HEK293 (cell line): ENCODE results near the gene MGAT4A.

Source experiments
- BCL11A ChIP-seq: fragments of 450-650 bp; formaldehyde crosslinking; IDR thresholded peaks from 2 replicates; pipeline ENCODE4 v1.5.1; 2016; ENCODE audit warnings: low read depth, missing biosample characterization, missing genetic modification characterization
- GLI4 ChIP-seq: fragments of 450-650 bp; formaldehyde crosslinking; IDR thresholded peaks from 2 replicates; pipeline ENCODE4 v1.5.1; 2016; ENCODE audit warnings: missing biosample characterization, missing genetic modification characterization
- KLF7 ChIP-seq: fragments of 450-650 bp; formaldehyde crosslinking; IDR thresholded peaks from 2 replicates; pipeline ENCODE4 v1.5.1; 2016; ENCODE audit warnings: missing biosample characterization, missing genetic modification characterization, borderline replicate concordance
- SCRT2 ChIP-seq: fragments of 450-650 bp; formaldehyde crosslinking; IDR thresholded peaks from 2 replicates; pipeline ENCODE4 v1.5.1; 2016; ENCODE audit warnings: missing biosample characterization, missing genetic modification characterization
- SETDB1 ChIP-seq: IDR thresholded peaks from one replicate; pipeline ENCODE4 v1.6.1; 2017; ENCODE audit warnings: mild to moderate bottlenecking, low read length, moderate library complexity, mixed read lengths; ENCODE audit not compliant: insufficient read length
- SP2 ChIP-seq: fragments of 450-650 bp; formaldehyde crosslinking; IDR thresholded peaks from 2 replicates; pipeline ENCODE4 v1.5.1; 2016; ENCODE audit warnings: missing biosample characterization, missing genetic modification characterization
- ZFP3 ChIP-seq: fragments of 450-650 bp; formaldehyde crosslinking; IDR thresholded peaks from 2 replicates; pipeline ENCODE4 v1.5.1; 2016; ENCODE audit warnings: low read depth, missing biosample characterization, missing genetic modification characterization
- ZFP69B ChIP-seq: fragments of 450-650 bp; formaldehyde crosslinking; IDR thresholded peaks from 2 replicates; pipeline ENCODE4 v1.5.1; 2016; ENCODE audit warnings: missing biosample characterization, missing genetic modification characterization
- ZNF184 ChIP-seq: fragments of 450-650 bp; IDR thresholded peaks from 2 replicates; pipeline ENCODE4 v1.5.1; 2018; ENCODE audit warnings: missing biosample characterization, mild to moderate bottlenecking, missing genetic modification characterization
- ZNF221 ChIP-seq: fragments of 450-650 bp; formaldehyde crosslinking; IDR thresholded peaks from 2 replicates; pipeline ENCODE4 v1.5.1; 2017; ENCODE audit warnings: missing biosample characterization, missing genetic modification characterization, borderline replicate concordance
- ZNF223 ChIP-seq: fragments of 450-650 bp; formaldehyde crosslinking; IDR thresholded peaks from 2 replicates; pipeline ENCODE4 v1.5.1; 2016; ENCODE audit warnings: missing biosample characterization, missing genetic modification characterization
- ZNF341 ChIP-seq: fragments of 450-650 bp; formaldehyde crosslinking; IDR thresholded peaks from 2 replicates; pipeline ENCODE4; 2016; ENCODE audit warnings: low read depth, missing biosample characterization, missing genetic modification characterization
- ZNF510 ChIP-seq: fragments of 450-650 bp; formaldehyde crosslinking; IDR thresholded peaks from 2 replicates; pipeline ENCODE4 v1.5.1; 2018; ENCODE audit warnings: mild to moderate bottlenecking, missing genetic modification characterization, missing biosample characterization; ENCODE audit not compliant: insufficient replicate concordance
- ZNF549 ChIP-seq: fragments of 450-650 bp; IDR thresholded peaks from 2 replicates; pipeline ENCODE4 v1.5.1; 2018; ENCODE audit warnings: missing biosample characterization, missing genetic modification characterization, mild to moderate bottlenecking, inconsistent platforms, moderate library complexity
- ZNF658 ChIP-seq: fragments of 450-650 bp; formaldehyde crosslinking; IDR thresholded peaks from 2 replicates; pipeline ENCODE4; 2016; ENCODE audit warnings: missing biosample characterization, missing genetic modification characterization
- ZNF664 ChIP-seq: fragments of 450-650 bp; formaldehyde crosslinking; IDR thresholded peaks from 2 replicates; pipeline ENCODE4 v1.5.1; 2016; ENCODE audit warnings: missing biosample characterization, missing genetic modification characterization
- ZNF670 ChIP-seq: fragments of 450-650 bp; formaldehyde crosslinking; IDR thresholded peaks from 2 replicates; pipeline ENCODE4 v1.5.1; 2016; ENCODE audit warnings: missing biosample characterization, missing genetic modification characterization, low read depth
- ZNF792 ChIP-seq: fragments of 450-650 bp; formaldehyde crosslinking; IDR thresholded peaks from 2 replicates; pipeline ENCODE4 v1.5.1; 2016; ENCODE audit warnings: missing biosample characterization, missing genetic modification characterization
- ZNF830 ChIP-seq: fragments of 450-650 bp; IDR thresholded peaks from 2 replicates; pipeline ENCODE4 v1.5.0; 2018; ENCODE audit warnings: missing biosample characterization, missing genetic modification characterization, low read depth, mild to moderate bottlenecking, moderate library complexity
- TF ChIP-seq, protein P1 (sequence below): fragments of 450-650 bp; formaldehyde crosslinking; IDR thresholded peaks from 2 replicates; pipeline ENCODE4 v1.5.1; 2016; ENCODE audit warnings: missing biosample characterization, missing genetic modification characterization
- TF ChIP-seq, protein P2 (sequence below): fragments of 450-650 bp; formaldehyde crosslinking; IDR thresholded peaks from 2 replicates; pipeline ENCODE4 v1.5.1; 2017; ENCODE audit warnings: missing biosample characterization, missing genetic modification characterization
- TF ChIP-seq, protein P3 (sequence below): fragments of 450-650 bp; formaldehyde crosslinking; IDR thresholded peaks from 2 replicates; pipeline ENCODE4 v1.5.1; 2017; ENCODE audit warnings: missing biosample characterization, missing genetic modification characterization
- TF ChIP-seq, protein P4 (sequence below): fragments of 450-650 bp; formaldehyde crosslinking; IDR thresholded peaks from 2 replicates; pipeline ENCODE4 v1.5.1; 2016; ENCODE audit warnings: missing biosample characterization, missing genetic modification characterization, borderline replicate concordance
- TF ChIP-seq, protein P5 (sequence below): fragments of 450-650 bp; formaldehyde crosslinking; IDR thresholded peaks from 2 replicates; pipeline ENCODE4 v1.5.1; 2017; ENCODE audit warnings: missing biosample characterization, missing genetic modification characterization
- TF ChIP-seq, protein P6 (sequence below): IDR thresholded peaks from 2 replicates; pipeline ENCODE4 v1.6.1; 2011; ENCODE audit warnings: mild to moderate bottlenecking, low read depth, low read length, borderline replicate concordance

The MGAT4A gene

DNA sequence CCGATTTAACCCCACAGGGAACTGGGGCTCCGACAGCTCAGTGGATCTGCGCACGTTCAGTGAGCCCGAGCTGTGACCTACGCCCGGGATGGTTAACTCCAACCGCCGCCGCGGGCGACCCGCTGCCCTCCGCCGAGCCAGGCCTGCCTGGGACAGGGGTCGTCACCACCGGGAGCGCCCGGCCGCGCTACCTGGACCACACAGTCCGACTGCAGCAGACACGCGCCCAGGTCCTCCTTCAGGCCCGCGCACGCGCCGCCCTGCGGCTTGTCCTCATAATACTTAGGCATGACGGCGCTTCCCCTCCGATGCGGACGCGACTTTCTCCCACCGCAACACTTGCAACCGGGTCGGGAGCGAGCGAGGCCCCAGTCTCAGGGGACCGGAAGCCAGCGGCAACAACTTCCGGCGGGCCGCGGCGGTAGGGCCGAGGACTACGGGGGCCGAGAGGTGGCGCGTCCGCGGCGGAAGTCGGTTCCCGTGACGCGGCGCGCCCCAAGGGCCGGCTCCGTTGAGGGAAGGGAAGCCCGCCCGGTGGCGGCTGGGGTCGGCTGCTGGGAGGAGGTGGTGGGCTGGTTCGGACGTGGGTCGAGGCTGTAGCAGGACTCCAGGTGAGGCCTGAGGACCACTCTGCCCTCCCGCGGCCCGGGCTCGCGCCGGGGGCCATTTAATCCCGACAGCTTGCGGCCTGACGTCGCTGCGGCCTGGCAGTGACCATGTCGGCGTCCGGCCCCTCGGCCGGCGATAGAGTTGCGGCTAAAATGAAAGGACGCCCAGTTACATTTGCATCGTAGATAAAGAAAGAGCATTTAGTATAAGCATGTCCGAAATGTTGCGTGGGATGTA is 122.6 kb downstream of the MGAT4A start, which contains the start of the genes COA5 and UNC50 (continued):
- TF ChIP-seq, protein P1, sequence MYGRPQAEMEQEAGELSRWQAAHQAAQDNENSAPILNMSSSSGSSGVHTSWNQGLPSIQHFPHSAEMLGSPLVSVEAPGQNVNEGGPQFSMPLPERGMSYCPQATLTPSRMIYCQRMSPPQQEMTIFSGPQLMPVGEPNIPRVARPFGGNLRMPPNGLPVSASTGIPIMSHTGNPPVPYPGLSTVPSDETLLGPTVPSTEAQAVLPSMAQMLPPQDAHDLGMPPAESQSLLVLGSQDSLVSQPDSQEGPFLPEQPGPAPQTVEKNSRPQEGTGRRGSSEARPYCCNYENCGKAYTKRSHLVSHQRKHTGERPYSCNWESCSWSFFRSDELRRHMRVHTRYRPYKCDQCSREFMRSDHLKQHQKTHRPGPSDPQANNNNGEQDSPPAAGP (tag by site-specific recombination) = no peak
- TF ChIP-seq BCL11A (tag by site-specific recombination) (no peak), ZNF664 (tag by site-specific recombination) (no peak), SP2 (peak; percentile 82), KLF7 (tag by site-specific recombination) (no peak), ZNF830 (tag by site-specific recombination) (no peak), SETDB1 (no peak), ZFP3 (tag by site-specific recombination) (no peak), ZNF223 (tag by site-specific recombination) (no peak), ZNF221 (tag by site-specific recombination) (no peak), GLI4 (tag by site-specific recombination) (0 out of 2 replicates have a peak, but pooled peaks have one; percentile 67), ZNF549 (tag by site-specific recombination) (no peak), ZNF341 (tag by site-specific recombination) (no peak), ZNF184 (tag by site-specific recombination) (no peak), ZNF792 (tag by site-specific recombination) (no peak), ZFP69B (tag by site-specific recombination) (no peak), SCRT2 (tag by site-specific recombination) (peak; percentile 74), ZNF658 (tag by site-specific recombination) (no peak), ZNF510 (tag by site-specific recombination) (no peak), ZNF670 (tag by site-specific recombination) (no peak)
- TF ChIP-seq, protein P2, sequence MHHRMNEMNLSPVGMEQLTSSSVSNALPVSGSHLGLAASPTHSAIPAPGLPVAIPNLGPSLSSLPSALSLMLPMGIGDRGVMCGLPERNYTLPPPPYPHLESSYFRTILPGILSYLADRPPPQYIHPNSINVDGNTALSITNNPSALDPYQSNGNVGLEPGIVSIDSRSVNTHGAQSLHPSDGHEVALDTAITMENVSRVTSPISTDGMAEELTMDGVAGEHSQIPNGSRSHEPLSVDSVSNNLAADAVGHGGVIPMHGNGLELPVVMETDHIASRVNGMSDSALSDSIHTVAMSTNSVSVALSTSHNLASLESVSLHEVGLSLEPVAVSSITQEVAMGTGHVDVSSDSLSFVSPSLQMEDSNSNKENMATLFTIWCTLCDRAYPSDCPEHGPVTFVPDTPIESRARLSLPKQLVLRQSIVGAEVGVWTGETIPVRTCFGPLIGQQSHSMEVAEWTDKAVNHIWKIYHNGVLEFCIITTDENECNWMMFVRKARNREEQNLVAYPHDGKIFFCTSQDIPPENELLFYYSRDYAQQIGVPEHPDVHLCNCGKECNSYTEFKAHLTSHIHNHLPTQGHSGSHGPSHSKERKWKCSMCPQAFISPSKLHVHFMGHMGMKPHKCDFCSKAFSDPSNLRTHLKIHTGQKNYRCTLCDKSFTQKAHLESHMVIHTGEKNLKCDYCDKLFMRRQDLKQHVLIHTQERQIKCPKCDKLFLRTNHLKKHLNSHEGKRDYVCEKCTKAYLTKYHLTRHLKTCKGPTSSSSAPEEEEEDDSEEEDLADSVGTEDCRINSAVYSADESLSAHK (tag by site-specific recombination) = no peak
- TF ChIP-seq, protein P3, sequence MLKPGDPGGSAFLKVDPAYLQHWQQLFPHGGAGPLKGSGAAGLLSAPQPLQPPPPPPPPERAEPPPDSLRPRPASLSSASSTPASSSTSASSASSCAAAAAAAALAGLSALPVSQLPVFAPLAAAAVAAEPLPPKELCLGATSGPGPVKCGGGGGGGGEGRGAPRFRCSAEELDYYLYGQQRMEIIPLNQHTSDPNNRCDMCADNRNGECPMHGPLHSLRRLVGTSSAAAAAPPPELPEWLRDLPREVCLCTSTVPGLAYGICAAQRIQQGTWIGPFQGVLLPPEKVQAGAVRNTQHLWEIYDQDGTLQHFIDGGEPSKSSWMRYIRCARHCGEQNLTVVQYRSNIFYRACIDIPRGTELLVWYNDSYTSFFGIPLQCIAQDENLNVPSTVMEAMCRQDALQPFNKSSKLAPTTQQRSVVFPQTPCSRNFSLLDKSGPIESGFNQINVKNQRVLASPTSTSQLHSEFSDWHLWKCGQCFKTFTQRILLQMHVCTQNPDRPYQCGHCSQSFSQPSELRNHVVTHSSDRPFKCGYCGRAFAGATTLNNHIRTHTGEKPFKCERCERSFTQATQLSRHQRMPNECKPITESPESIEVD = no peak
- TF ChIP-seq, protein P4, sequence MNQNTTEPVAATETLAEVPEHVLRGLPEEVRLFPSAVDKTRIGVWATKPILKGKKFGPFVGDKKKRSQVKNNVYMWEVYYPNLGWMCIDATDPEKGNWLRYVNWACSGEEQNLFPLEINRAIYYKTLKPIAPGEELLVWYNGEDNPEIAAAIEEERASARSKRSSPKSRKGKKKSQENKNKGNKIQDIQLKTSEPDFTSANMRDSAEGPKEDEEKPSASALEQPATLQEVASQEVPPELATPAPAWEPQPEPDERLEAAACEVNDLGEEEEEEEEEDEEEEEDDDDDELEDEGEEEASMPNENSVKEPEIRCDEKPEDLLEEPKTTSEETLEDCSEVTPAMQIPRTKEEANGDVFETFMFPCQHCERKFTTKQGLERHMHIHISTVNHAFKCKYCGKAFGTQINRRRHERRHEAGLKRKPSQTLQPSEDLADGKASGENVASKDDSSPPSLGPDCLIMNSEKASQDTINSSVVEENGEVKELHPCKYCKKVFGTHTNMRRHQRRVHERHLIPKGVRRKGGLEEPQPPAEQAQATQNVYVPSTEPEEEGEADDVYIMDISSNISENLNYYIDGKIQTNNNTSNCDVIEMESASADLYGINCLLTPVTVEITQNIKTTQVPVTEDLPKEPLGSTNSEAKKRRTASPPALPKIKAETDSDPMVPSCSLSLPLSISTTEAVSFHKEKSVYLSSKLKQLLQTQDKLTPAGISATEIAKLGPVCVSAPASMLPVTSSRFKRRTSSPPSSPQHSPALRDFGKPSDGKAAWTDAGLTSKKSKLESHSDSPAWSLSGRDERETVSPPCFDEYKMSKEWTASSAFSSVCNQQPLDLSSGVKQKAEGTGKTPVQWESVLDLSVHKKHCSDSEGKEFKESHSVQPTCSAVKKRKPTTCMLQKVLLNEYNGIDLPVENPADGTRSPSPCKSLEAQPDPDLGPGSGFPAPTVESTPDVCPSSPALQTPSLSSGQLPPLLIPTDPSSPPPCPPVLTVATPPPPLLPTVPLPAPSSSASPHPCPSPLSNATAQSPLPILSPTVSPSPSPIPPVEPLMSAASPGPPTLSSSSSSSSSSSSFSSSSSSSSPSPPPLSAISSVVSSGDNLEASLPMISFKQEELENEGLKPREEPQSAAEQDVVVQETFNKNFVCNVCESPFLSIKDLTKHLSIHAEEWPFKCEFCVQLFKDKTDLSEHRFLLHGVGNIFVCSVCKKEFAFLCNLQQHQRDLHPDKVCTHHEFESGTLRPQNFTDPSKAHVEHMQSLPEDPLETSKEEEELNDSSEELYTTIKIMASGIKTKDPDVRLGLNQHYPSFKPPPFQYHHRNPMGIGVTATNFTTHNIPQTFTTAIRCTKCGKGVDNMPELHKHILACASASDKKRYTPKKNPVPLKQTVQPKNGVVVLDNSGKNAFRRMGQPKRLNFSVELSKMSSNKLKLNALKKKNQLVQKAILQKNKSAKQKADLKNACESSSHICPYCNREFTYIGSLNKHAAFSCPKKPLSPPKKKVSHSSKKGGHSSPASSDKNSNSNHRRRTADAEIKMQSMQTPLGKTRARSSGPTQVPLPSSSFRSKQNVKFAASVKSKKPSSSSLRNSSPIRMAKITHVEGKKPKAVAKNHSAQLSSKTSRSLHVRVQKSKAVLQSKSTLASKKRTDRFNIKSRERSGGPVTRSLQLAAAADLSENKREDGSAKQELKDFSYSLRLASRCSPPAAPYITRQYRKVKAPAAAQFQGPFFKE (tag by site-specific recombination) = no peak
- TF ChIP-seq, protein P5, sequence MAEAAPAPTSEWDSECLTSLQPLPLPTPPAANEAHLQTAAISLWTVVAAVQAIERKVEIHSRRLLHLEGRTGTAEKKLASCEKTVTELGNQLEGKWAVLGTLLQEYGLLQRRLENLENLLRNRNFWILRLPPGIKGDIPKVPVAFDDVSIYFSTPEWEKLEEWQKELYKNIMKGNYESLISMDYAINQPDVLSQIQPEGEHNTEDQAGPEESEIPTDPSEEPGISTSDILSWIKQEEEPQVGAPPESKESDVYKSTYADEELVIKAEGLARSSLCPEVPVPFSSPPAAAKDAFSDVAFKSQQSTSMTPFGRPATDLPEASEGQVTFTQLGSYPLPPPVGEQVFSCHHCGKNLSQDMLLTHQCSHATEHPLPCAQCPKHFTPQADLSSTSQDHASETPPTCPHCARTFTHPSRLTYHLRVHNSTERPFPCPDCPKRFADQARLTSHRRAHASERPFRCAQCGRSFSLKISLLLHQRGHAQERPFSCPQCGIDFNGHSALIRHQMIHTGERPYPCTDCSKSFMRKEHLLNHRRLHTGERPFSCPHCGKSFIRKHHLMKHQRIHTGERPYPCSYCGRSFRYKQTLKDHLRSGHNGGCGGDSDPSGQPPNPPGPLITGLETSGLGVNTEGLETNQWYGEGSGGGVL = no peak
- TF ChIP-seq, protein P6, sequence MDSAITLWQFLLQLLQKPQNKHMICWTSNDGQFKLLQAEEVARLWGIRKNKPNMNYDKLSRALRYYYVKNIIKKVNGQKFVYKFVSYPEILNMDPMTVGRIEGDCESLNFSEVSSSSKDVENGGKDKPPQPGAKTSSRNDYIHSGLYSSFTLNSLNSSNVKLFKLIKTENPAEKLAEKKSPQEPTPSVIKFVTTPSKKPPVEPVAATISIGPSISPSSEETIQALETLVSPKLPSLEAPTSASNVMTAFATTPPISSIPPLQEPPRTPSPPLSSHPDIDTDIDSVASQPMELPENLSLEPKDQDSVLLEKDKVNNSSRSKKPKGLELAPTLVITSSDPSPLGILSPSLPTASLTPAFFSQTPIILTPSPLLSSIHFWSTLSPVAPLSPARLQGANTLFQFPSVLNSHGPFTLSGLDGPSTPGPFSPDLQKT = peak; percentile 70; the same call in 1 of the 2 replicates
